Glomerular visceral epithelial cell (primary cell): ENCODE data around the gene PLEKHG4B.

ENCODE experiments used
- DNase-seq: peaks from one replicate; pipeline ENCODE4 v3.0.0-alpha.2; 2016; ENCODE audit errors: extremely low spot score

Gene PLEKHG4B

DNA sequence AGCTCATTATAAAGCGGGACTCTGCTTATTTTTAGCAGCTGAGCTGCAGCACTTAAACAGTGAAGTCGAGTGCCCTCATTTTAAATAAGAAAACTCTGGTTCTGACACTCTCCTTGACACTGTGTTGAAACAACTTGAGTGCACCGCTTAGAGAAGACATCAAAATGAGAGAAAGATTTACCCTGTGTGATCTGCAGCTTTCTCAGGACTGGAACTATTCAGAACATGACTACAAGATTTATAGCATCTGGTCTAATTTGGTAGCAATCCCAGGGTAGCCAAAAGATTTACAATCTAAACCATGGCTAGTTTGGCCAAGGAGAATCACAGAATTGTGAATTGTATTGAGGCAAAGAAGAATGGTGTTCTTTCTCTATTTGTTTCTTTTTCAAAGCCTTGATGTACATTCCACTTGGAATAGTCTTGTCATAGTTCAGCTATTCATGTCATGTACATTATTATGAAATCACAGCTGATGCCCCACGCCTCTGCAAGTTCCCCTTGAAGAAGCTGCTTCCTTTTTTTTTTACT, 38.7 kb downstream of the PLEKHG4B start:
- no peak for DNase-seq

DNA sequence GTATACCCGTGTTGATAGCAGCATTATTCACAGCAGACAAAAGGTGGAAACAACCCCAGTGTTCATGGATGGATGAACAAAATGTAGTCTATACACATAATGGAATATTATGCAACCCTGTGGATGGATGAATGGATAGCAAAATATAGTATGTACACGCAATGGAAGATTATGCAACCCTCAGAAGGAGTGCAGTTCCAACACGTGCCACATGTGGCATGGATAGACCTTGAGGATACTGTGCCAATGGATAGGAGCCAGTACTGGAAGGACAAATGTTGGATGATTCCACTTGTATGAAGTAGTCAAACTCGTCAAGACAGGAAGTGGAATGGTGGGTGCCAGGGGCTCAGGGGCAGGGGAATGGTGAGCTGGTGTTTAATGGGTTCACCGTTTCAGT, 44.9 kb downstream of the PLEKHG4B start:
- DNase-seq = no peak

DNA sequence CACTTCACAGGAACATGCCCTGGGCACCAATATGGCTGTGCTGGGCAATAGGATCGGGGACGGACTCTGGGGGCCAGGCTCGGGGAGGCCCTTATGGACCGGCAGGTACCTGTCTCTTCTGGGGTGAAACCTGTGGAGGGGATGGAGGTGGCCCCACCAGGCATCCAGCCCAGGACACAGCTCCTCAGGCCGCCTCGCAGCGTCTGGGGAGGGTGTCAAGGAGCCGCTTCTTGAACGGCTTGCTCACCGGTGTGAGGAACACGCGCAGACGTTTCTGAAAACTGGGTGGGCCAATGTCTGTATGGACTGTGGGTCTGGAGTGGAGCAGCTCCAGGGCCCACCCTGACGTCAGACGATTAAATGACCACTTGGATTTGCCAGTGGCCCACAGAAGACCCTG, 45.8 kb downstream of the PLEKHG4B start:
- no peak for DNase-seq

DNA sequence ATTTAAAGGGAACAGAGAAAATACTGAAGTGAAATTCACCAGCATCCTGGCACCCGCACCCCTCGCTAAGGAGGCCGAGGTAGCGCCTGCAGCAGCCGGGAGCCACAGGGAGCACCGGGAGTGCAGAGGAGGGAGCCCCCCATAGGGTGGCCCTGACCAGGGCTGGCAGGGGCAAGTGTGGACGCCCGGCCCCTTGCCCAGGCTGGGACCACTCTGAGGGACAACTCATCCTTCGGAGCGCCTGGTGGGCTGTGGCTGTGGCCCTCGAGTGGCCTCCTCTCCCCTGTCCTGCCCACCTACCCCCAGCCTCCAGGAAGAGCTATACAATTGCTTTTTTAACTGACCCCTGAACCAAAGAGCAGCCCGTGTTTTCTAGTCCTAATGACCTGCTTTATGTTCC, 47.0 kb downstream of the PLEKHG4B start:
- no peak for DNase-seq

DNA sequence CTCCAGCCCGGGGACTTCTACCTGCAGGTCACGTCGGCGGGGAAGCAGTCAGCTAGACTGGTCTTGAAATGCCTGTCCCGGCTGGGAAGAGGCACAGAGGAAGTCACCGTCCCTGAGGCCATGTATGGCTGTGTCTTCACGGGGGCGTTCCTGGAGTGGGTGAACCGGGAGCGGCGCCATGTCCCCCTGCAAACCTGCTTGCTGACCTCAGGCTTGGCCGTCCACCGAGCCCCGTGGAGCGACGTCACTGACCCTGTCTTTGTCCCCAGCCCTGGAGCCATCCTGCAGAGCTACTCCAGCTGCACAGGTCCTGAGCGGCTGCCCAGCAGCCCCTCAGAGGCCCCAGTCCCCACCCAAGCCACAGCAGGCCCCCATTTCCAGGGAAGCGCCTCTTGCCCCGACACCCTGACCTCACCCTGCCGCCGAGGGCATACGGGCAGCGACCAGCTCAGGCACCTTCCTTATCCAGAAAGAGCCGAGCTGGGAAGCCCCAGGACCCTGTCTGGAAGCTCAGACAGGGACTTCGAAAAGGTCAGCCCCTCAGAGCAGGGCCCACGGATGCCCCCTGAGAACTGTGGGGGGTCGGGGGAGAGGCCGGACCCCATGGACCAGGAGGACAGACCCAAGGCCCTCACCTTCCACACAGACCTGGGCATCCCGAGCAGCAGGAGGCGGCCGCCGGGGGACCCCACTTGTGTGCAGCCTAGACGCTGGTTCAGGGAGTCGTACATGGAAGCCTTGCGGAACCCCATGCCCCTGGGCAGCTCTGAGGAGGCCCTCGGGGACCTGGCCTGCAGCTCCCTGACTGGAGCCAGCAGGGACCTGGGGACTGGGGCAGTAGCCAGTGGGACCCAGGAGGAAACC, 47.8 kb downstream of the PLEKHG4B start:
- no peak for DNase-seq

DNA sequence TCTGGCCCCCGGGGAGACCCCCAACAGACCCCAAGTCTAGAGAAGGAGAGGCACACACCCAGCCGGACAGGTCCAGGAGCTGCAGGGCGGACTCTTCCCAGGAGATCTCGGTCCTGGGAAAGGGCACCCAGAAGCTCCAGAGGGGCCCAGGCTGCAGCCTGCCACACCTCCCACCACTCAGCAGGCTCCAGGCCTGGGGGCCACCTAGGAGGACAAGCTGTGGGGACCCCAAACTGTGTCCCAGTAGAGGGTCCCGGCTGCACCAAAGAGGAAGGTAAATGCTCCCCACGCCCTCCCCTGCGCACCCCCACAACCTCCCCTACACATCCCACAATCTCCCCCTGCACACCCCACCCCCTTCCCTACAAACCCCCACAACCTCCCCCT, 48.5 kb downstream of the PLEKHG4B start:
- no peak for DNase-seq

DNA sequence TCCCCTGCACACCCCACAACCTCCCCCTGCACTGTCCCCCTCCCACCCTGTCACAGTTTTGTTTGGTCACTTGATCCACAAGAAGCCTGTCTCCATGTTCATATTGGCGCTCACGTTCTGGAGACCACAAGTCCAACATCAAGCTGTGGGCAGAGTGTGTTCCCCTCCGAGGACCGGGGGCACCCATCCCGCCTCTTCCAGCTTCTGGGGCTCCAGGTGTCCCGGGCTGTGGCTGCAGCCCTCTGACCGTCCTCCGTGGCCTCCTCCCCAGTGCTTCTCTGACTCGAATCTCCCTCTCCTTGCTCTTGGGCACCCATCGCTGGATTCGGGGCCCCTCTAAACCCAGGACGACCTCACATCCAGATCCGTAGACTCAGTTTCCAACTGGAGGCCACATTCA, 49.2 kb downstream of the PLEKHG4B start:
- DNase-seq = no peak

DNA sequence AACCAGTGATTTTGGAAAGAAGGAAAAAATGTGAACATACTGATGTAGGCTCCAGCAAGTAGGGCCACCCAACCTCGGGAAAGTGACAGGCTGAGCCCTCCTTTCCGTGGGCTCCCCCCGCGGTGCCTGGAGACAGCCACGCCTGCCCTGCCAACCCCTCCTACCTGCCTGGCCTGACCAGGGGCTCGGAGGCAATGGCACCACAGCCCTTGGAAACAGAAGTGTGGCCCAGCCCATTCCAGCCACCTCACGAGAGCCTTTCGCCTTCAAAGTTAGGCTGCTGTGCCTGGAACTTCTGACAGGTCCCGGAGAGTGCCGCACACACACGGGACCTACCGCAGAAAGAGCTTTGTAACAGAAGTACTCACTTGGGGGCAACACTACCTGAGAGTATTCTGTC, 49.8 kb downstream of the PLEKHG4B start:
- DNase-seq = no peak

DNA sequence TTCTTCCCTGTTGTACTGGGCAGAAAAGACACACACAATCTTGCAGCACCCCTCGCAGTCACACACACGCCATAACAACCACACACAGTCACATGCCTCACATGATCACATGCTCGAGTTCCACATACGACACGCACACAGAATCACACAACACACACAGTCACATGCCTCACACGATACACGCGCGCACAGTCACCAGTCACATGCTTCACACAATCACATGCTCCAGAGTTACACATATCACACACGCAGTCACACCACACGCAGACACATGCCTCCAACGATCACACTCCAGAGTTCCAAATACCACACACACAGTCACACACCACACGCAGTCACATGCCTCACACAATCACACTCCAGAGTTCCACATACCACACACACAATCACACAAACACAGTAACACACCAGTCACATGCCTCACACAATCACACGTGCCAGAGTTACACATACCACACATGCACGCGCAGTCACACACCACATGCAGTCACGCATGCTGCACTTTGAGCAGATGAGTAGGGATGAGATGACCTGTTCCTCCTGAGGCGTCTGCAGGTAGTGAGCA, 50.4 kb downstream of the PLEKHG4B start:
- DNase-seq = no peak

DNA sequence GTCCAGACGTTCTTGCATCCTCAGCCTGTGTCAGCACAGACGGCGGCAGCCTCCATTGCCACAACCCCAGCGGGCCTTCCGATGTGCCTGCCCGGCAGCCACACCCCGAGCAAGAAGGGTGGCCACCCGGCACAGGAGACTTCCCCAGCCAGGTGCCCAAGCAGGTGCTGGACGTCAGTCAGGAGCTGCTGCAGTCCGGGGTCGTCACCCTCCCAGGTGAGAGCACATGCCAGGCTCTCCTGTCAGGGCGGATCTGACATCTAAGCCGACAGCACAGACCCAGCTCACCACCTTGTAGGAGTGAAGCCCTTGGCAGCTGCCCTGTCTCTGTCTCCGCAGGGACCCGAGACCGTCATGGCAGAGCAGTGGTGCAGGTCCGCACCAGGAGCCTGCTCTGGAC, 51.1 kb downstream of the PLEKHG4B start:
- DNase-seq = no peak

DNA sequence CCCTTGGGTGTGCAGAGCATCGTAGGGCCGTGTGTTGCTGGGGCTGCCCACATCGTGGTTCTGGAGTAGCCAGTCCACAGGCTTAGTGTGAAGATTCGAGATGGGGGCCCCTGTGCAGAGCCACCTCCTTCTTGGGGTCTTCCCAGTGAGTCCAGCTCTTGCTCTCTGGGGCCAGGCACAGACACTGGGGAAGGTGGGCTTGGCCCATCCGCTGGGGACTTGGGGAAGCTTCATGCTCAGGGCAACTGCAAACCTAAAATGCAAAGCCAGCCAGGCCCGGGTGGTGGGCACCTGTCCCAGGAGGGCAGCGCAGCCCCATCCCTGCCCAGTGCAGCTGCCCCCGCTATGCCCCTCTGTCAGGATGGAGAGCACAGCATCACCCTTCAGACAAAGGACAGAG, 53.0 kb downstream of the PLEKHG4B start:
- DNase-seq = no peak

DNA sequence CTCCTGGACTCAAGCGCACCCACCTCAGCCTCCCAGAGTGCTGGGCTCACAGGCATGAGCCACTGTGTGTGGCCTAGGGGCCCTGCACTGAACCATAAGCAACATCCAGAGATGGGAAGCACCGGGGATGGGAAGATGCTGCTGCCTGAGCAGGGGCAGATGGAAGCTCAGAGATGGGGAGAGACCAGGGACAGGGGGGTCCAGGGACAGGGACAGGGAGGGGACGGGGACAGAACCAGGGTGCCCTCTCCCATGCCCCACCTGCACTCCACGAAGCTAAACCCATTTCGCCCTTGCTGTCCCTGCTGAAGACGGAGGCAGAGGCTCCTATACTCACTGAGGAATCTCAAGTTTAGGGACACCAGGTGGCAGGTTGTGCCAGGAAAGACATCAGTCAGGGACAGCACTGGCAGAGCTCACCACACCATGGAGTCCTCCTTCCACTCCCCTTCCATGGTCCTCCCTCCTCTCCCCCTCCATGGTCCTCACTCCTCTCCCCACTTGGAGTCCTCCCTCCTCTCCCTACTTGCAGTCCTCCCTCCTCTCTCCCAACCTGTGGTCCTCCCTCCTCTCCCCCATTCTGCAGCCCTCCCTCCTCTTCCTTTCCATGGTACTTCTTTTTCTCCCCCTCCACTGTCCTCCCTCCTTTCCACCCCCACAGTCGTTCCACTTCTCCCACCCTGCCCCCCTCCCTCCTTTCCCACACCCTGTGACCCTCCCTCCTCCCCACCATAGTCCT, 53.8 kb downstream of the PLEKHG4B start:
- no peak for DNase-seq

DNA sequence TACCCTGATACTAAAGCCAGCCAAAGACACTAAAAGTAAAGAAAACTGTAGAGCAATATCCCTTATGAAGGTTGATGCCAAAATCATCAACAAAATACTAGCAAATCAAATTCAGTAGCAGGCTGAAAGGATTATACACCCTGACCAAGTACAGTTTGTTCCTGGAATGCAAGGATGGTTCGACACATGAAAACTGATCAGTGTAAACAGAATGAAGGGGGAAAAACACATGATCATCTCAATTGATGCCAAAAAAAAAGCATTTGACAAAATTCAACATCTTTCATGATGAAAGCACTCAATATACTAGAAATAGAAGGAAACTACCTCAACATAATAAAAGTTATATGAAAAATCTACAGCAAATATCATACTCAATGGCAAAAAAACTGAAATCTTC, 55.8 kb downstream of the PLEKHG4B start:
- no peak for DNase-seq

DNA sequence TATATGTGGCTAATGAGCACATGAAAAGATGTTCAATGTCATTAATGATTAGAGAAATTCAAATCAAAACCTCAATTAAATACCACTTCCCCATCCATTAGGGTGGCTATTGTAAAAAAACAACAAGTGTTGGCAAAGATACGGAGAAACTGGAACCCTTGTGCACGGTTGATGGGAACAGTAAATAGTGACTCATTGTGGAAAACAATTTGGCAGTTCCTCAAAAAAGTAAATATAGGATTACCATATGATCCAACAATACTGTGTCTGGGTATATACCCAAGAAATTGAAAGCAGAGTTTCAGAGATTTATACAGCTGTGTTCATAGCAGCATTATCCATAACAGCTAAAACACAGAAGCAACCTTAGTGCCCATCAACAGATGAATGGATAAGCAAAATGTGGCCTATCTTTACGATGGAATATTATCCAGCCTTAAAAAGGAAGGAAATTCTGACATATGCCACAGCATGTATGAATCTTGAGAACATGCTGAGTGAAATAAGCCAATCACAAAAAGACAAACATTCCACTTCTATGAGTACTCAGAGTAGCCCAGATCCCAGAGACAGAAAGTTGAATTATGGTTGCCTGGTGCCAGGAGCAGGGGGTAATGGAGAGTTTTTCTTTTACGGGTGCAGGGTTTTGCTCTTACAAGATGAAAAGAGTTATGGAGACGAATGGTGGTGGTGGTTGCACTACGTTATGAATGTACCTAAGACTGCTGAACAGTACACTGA, 57.9 kb downstream of the PLEKHG4B start:
- DNase-seq = no peak

DNA sequence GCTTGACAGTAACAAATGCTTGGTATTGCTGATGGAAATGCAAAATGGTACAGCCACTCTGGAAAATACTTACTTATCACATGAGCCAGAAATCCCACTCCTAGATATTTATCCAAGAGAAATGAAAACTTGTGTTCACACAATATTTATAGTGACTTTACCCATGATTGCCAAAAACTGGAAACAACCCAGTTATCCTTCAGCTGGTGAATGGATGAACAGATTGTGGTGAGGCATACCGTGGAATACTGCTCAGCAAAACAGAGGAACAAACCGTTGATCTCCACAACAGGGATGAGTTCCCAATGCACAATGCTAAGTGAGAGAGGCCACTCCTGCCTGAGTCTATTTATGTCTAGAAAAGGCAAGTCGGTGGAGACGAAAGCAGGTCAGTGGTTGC, 58.8 kb downstream of the PLEKHG4B start:
- DNase-seq = no peak

DNA sequence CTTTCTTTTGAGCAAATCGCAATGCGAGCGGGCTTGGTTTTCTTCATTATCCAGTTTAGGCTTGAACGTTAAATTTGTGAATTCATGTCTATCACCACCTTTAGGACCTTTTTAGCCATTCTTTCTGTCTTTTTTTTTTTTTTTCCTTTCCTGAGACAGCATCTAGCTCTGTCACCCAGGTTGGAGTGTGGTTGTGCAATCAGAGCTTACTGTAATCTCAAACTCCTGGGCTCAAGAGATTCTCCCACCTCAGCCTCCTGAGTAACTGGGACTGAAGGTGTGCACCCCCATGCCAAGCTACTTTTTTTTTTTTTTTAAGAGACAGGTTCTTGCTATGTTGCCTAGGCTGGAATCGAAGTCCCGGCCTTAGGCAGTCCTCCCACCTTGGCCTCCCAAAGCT, 60.1 kb downstream of the PLEKHG4B start:
- no peak for DNase-seq

DNA sequence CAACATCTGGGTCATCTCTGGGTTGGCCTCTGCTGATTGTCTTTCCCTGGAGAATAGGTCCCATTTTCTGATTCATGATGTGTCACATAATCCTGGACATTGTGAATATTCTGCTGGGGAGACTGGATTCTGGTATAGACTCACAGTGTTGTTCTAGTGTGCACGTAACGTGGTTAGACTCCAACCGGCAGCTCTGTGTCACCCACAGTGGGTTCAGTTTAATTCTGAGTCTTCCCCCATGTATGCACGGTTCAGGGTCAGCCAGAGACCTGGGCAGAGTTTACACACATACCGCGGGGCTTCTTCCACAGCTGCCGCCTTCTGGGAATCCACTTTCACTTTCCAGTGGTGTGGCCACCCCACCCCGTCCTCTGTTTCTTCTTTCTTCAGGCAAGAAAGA, 61.3 kb downstream of the PLEKHG4B start:
- DNase-seq = peak; percentile 66

DNA sequence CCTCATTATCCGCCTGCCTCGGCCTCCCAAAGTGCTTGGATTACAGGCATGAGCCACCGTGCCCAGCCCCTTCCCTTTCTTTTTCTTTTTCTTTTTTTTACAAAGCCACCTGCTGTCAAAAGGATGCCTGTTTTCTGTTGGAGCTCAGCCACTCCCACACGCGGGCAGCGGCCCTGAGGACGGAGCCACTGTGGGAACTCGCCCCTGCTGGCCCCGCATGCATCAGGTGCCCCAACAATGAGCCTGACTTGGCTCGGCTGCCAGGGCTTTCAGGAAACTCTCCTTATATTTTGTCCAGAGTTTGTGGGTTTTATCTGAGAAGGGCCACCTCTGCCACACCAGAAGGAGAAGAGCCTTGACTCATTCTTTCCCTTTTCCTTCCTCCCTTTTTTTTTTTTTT, 62.3 kb downstream of the PLEKHG4B start:
- DNase-seq = no peak

DNA sequence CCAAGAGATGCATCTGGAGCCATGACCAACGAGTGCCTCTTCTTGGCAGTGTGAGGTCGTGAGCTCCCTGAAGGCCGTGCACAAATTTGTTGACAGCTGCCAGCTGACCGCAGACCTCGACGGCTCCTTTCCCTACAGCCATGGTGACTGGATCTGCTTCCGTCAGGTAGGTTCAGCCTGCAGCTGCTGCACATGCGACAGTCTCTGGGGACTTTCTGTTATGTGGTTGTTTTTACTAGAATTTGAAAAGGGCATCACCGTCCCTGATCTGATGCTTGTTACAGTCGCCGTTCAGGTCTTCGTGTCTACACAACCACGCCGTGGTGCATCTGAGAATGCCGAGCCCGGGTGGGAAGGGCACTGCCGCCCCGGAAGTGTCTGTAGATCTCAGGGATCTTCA, 62.9 kb downstream of the PLEKHG4B start:
- DNase-seq = no peak

DNA sequence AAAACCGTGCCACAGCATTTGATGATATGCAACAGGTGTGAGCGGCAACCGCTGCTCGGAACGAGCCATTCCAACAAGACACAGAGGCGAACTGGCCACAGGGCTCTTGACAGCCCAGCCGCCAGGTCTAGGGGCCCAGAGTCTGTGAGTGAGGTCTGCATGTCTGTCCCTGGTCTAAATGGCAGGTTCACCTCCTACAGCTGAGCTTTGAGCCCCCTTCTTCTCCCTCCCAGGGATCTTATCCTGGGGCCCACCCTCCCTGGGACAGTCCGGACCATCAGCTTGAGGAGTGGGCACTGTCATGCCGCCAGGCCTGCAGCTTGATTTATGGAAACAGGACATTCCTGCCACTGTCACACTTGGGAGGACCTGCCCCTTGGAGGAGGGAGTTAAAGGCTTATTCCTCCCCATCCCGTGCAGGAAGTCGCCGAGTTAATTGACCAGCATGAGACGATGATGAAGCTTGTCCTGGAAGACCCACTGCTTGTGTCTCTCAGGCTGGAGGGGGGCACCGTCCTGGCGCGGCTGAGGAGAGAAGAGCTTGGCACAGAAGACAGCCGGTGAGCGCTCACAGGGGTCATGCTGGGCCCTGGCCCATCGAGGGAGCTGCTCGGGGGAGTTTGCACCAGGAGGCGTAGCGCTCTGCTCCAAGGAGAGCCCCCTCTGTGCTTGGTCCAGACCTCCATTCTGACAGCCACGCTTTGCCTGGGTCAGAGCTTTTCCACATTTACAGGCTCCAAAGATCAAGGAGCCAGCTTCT, 63.9 kb downstream of the PLEKHG4B start:
- DNase-seq = no peak

DNA sequence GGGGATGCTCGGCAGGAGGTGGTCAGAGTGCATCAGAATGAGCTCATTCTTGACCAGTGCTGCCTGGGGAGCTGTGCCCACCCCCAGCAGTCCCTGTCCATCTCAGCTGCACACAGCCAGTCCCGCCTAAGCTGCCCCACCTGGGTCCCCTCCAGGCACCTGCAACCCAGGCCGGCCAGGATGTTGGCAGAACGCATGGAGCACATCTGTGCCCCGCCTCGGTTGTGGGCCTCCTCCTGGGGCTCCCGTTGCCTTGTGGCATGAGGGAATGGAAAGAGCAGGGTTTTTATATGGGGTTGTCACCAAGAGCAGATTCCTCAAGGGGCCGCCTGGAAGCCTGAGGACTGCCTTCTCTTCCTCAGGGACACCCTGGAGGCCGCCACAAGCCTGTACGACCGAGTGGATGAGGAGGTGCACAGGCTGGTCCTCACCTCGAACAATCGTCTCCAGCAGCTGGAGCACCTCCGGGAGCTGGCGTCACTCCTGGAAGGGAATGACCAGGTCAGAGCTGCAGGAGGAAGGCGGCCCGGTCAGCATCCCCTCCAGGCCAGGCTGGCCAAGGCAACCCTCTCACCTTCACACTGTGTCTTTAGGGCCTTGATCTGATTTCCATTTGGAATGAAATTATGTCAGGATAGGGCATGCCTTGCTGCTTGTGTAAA, 64.6 kb downstream of the PLEKHG4B start:
- peak; percentile 35 for DNase-seq
